SU-DHL-6 (cell line): ENCODE measurements around the gene IL17RE.

ENCODE experiments used
- CTCF ChIP-seq: fragments of 200-600 bp; sonication (generic); IDR thresholded peaks from one replicate; pipeline ENCODE4 v1.5.1; 2017; ENCODE audit warnings: antibody characterized with exemption, mild to moderate bottlenecking, low read length, moderate library complexity; ENCODE audit not compliant: insufficient read depth, poor library complexity, severe bottlenecking
- EZH2phosphoT487 ChIP-seq: fragments of 200-600 bp; sonication (generic), shearing (Covaris generic); conservative IDR thresholded peaks from 2 replicates; pipeline ENCODE4 v1.6.1; 2018; ENCODE audit warnings: mild to moderate bottlenecking, antibody characterized with exemption, low read length, moderate library complexity, mixed read lengths

- TF ChIP-seq CTCF = no peak
- TF ChIP-seq EZH2phosphoT487 = no peak
Observed at GRCh38 chr3:9862391-9863057, 40.1 kb upstream of the IL17RE start.
